ENCODE measurements around the gene MELK.

Gene MELK

DNA sequence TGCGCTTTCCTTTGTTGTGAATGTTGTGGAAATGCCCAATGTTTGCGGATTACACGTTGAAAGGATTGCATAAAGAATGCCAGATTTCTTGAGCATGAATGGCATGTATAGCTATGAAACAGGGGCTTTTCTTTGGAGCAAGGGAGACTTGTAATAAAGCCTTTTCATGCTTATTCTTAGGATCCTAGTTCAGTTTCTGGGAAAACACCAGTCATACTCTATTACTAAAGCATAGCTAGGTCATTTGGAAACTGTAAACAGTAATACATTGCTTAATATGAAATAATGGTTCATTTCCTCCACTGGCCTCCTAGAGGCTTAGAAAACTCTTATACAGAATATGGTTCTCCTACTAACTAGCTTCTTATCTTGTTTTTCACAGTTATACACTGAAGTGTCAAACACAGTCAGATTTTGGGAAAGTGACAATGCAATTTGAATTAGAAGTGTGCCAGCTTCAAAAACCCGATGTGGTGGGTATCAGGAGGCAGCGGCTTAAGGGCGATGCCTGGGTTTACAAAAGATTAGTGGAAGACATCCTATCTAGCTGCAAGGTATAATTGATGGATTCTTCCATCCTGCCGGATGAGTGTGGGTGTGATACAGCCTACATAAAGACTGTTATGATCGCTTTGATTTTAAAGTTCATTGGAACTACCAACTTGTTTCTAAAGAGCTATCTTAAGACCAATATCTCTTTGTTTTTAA lies 104.2 kb downstream of the MELK start:
- DNase-seq, result no peak

GRCh38 chr9:36677611-36678010 lies 104.9 kb downstream of the MELK start:
- no peak for DNase-seq

DNA sequence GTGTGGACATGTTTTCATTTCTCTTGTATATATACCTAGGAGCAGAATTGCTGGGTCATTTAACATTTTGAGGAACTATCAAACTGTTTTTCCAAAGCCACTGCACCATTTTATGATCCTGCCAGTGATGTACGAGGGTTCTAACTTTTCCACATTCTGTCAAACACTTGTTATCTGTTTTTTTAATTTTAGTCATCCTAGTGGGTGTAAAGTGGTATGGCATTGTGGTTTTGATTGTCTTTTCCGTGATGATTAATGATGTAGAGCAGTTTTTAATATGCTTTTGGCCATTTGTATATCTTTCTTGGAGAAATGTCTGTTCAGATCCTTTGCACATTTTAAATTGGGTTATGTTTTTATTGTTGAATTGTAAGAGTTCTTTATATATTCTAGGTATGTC lies 107.0 kb downstream of the MELK start:
- no peak for DNase-seq

DNA sequence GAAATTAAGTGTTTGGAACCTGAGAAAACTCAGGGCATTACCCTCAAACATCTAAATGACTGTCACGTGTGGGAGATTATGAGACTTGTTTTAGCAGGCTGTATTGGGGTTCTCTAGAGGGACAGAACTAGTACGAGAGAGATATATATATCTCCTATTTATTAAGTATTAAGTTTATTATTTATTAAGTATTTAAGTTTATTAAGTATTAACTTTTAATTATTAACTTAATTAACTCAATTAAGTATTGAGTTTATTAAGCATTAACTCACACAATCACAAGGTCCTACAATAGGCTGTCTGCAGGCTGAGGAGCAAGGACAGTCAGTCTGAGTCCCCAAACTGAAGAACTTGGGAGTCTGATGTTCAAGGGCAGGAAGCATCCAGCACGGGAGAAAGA lies 113.8 kb downstream of the MELK start:
- no peak for DNase-seq

- DNase-seq, result no peak
These were observed 117.9 kb downstream of the MELK start for GRCh38 chr9:36690412-36691168.

GRCh38 chr9:36691671-36692070 lies 119.0 kb downstream of the MELK start:
- DNase-seq, result no peak

DNA sequence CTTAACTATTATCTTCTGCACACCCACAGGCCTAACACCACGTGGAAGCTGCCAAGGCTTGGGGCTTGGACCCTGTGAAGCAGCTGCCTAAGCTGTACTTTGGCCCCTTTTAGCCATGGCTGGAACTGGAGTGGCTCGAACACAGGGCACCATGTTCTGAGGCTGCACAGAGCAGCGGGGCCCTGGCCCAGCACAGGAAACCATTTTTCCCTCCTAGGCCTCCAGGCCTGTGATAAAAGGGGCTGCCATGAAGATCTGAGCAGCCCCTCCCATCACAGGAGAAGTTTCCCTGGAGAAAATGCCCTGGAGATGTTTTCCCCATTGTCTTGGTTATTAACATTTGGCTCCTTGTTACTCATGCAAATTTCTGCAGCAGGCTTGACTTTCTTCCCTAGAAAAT lies 126.3 kb downstream of the MELK start:
- no peak for DNase-seq

DNA sequence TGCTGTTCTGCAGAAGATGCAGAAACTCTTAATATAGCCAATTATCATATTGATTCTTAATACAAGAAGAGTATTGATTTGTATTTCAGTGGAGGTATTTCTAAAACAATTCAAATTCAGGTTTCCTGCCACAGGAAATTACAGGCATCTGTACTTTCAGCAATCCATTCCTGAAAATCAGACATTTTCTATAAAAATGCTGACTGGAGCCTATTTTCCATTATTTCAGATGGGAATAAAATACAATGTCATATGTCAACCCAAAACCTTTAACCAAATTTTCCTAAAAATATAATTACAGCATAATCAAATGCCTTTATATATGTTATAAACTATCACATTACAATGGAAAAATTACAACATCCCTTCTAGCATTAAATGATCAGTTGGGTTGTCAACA lies 131.5 kb downstream of the MELK start:
- no peak for DNase-seq

- no peak for DNase-seq
These were observed 141.1 kb downstream of the MELK start for GRCh38 chr9:36713515-36714490.

DNA sequence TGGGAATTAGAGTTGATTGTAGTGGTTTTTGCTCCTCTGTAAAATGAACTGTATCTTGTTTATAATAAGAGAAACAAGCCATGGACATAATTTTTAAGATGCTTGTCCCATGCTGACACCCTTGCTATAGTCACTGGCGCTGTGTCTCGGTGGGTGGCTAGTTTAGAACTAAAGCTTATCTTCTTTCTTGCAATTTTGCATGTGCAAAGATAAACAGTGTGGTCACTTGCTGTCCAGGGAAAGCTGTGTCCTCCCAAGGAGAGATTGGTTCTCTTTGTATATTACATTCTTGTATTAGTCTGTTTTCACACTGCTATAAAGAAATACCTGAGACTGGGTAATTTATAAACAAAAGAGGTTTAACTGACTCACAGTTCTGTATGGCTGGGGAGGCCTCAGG lies 143.8 kb downstream of the MELK start:
- no peak for DNase-seq

GRCh38 chr9:36717276-36717675 lies 144.6 kb downstream of the MELK start:
- DNase-seq, result no peak

- no peak for DNase-seq
These were observed 145.9 kb downstream of the MELK start for GRCh38 chr9:36718612-36719011.

- DNase-seq, result no peak
These were observed 147.3 kb downstream of the MELK start for GRCh38 chr9:36720043-36720442.

GRCh38 chr9:36721846-36722588 lies 149.3 kb downstream of the MELK start:
- peak; percentile 22 for DNase-seq

DNA sequence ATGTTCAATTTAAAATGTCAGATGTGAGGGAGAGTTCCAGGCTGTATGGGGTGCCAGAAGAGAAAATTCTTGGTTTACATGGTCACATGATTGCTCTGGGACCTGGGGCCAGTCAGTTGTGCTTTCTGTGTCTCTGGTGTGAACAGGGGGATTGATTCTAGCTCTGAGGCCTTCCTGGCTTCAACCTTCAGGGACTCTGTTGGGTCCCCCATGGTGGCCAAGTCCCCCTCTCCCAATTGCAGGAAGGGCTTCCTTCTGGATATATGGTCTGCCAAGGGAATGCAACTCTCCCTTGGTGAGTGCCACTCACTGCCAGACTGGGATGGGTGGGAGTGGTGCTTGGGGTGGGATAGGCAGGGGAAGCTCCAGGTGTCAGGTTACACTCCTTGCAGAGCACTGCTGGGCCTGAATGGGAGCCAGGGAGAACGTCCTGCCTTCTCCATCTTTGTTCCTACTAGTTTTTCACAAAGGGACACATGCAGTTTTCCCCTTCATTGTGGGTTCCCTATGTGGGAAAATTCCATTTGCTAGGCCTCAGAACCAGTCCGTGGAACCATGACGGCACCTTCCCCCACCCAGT lies 153.2 kb downstream of the MELK start:
- no peak for DNase-seq

Measured in NCI-H1092 (cell line).